ENCODE measurements around the gene OXA1L. TPM values are rescaled to one million over a fixed set of nuclear protein-coding genes. Genes with fewer than 3 reads are reported as not detected.

Gene OXA1L
- total RNA-seq, result 37.0 and 39.5 TPM in 2 replicates

GRCh38 chr14:22766457-22767322 is at the start of gene OXA1L:
Gene OXA1L (plus strand): TSS chr14:22766688. CDS start chr14:22766702, 14 bp downstream.

GRCh38 chr14:22814941-22815713 is 48.6 kb downstream of the OXA1L start, which contains the start of gene SLC7A7:
Gene SLC7A7 (minus strand): TSS chr14:22815435. CDS start chr14:22813398, 2,037 bp downstream.

Other genes starting within 250 kb of the OXA1L start
- gene DAD1, start 177.5 kb upstream of the OXA1L start, total RNA-seq, result 350 and 376 TPM in 2 replicates
- gene ABHD4, start 168.4 kb upstream of the OXA1L start, total RNA-seq, result 6.9 and 24.8 TPM in 2 replicates
- gene OR6J1, start 122.3 kb upstream of the OXA1L start, total RNA-seq, result not detected in 2 replicates
- gene SLC7A7, start 48.7 kb downstream of the OXA1L start, total RNA-seq, result 18.2 and 21.4 TPM in 2 replicates
- gene MRPL52, start 63.2 kb downstream of the OXA1L start, total RNA-seq, result 23.1 and 56.4 TPM in 2 replicates
- 326 and 383 TPM in 2 replicates for gene MMP14, start 69.9 kb downstream of the OXA1L start, total RNA-seq
- 57.1 and 72.7 TPM in 2 replicates for gene LRP10, start 105.1 kb downstream of the OXA1L start, total RNA-seq
- gene REM2, start 116.5 kb downstream of the OXA1L start, total RNA-seq, result under 0.01 TPM in 1 of 2 replicates, not detected in the other
- 53.1 and 64.0 TPM in 2 replicates for gene RBM23, start 152.5 kb downstream of the OXA1L start, total RNA-seq
- gene PRMT5, start 162.7 kb downstream of the OXA1L start, total RNA-seq, result 43.1 and 128 TPM in 2 replicates
- gene HAUS4, start 190.4 kb downstream of the OXA1L start, total RNA-seq, result 33.7 and 45.9 TPM in 2 replicates
- 47.0 and 53.0 TPM in 2 replicates for gene AJUBA, start 215.9 kb downstream of the OXA1L start, total RNA-seq
- 5.8 and 7.0 TPM in 2 replicates for gene C14orf93, start 243.5 kb downstream of the OXA1L start, total RNA-seq